ENCODE measurements around the gene AUTS2.

AUTS2 gene

DNA sequence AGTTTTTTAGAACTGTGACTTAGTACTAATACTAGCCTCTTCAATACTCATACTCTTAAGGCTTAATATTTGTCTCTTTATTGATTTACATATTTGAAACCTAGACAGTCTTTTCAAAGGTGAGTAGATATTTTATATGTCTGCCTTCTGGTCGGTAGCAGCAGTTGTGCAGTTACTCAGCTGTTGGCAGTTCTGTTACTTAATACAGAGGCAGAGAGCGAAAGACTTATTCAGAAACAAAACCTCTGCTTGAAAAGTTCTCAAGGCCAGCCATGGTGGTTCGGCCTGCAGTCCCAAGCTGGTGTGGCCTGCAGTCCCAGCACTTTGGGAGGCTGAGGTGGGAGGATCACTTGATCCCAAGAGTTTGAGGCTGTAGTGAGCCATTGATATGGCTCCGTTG is 84.2 kb downstream of the AUTS2 start:
- H3K36me3 ChIP-seq (ENCODE audit: control insufficient read depth in 2 of 2, insufficient read depth in 2 of 2, low read length in 2 of 2) = no peaks in the 10 kb centered on the region
- H3K9me3 ChIP-seq (ENCODE audit: control insufficient read depth in 2 of 2, low read length in 2 of 2) = no peaks in the 10 kb centered on the region
- H3K27ac ChIP-seq (ENCODE audit: low read depth in 2 of 2, low read length in 2 of 2) = no peak overlapping the region
- H3K4me3 ChIP-seq (ENCODE audit: low read length in 2 of 2) = no peak overlapping the region
- no peaks in the 10 kb centered on the region for H3K4me1 ChIP-seq (ENCODE audit: control insufficient read depth in 2 of 2, insufficient read depth in 2 of 2, low read length in 2 of 2)
- H3K27me3 ChIP-seq (ENCODE audit: control insufficient read depth in 2 of 2, insufficient read depth in 2 of 2, low read length in 2 of 2) = no peaks in the 10 kb centered on the region
- H3K9ac ChIP-seq (ENCODE audit: low read depth in 1 of 2, low read length in 2 of 2) = no peak overlapping the region

DNA sequence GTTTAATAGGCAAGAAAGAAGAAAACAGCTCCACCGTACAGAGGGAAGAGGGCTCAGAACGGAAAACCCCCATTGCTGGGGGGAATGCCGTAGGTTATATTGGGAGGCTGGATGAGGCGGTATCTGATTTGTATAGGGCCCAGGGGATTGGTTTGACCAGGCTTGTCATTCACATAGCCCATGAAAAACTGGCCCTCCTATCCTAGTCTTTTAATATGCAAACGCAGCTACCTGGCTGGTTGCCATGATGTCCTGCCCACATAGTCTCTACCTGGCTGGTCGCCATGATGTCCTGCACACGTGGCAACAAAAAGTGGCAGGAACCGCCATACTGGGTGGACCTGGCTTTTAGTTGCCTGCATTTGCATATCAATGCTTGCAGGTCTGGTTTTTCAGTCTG is 84.7 kb downstream of the AUTS2 start:
- H3K9me3 ChIP-seq (ENCODE audit: control insufficient read depth in 2 of 2, low read length in 2 of 2) = no peaks in the 10 kb centered on the region
- no peaks in the 10 kb centered on the region for H3K36me3 ChIP-seq (ENCODE audit: control insufficient read depth in 2 of 2, insufficient read depth in 2 of 2, low read length in 2 of 2)
- H3K27ac ChIP-seq (ENCODE audit: low read depth in 2 of 2, low read length in 2 of 2) = no peak overlapping the region
- no peak overlapping the region for H3K9ac ChIP-seq (ENCODE audit: low read depth in 1 of 2, low read length in 2 of 2)
- H3K27me3 ChIP-seq (ENCODE audit: control insufficient read depth in 2 of 2, insufficient read depth in 2 of 2, low read length in 2 of 2) = no peaks in the 10 kb centered on the region
- no peaks in the 10 kb centered on the region for H3K4me1 ChIP-seq (ENCODE audit: control insufficient read depth in 2 of 2, insufficient read depth in 2 of 2, low read length in 2 of 2)
- no peak overlapping the region for H3K4me3 ChIP-seq (ENCODE audit: low read length in 2 of 2)

DNA sequence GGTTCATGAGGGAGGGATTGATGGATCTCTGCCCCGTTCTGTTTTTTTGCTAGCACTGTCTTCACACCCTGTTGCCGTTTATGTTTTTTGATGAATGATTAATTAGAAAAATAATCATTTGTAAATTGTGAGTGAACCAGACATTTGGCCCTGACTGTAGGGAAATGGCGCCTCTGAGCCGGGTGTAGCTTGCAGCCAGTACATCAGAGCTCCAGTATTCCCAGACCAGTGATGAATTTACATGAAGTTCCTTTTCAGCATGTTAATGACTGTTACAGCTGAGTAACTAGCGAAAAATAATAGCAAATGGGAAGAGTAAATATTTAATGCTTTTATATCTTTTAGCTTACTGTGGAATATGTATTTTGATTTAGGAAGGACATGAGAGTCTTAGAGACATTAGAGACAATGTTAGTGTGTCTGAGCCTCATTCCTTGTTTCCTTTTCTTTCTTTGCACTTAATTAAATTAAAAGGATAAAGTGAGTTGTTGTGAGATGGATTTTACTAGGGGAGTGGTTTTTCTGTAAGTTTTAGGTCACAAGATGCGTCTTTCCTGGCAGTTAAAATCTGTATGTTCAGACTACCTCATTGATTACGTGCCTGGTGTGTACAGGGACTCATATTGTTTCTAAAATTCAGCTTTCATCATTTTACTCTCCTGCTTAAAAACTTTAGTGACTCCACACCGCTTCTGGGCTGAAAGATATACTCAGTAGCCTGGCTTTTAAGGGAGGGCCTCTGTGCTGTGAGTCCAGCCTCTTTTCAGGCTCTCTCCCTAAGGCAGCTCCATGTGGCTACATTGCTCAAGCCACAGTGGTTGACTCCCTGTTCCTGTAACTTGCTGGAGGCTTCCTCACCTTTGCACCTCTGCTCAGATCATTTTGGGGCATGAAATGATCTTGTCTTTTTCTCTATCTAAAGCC is 86.4 kb downstream of the AUTS2 start:
- H3K27me3 ChIP-seq (ENCODE audit: control insufficient read depth in 2 of 2, insufficient read depth in 2 of 2, low read length in 2 of 2) = no peaks in the 10 kb centered on the region
- no peak overlapping the region for H3K27ac ChIP-seq (ENCODE audit: low read depth in 2 of 2, low read length in 2 of 2)
- no peaks in the 10 kb centered on the region for H3K9me3 ChIP-seq (ENCODE audit: control insufficient read depth in 2 of 2, low read length in 2 of 2)
- H3K4me1 ChIP-seq (ENCODE audit: control insufficient read depth in 2 of 2, insufficient read depth in 2 of 2, low read length in 2 of 2) = no peaks in the 10 kb centered on the region
- no peak overlapping the region for H3K9ac ChIP-seq (ENCODE audit: low read depth in 1 of 2, low read length in 2 of 2)
- no peaks in the 10 kb centered on the region for H3K36me3 ChIP-seq (ENCODE audit: control insufficient read depth in 2 of 2, insufficient read depth in 2 of 2, low read length in 2 of 2)
- no peak overlapping the region for H3K4me3 ChIP-seq (ENCODE audit: low read length in 2 of 2)

GRCh38 chr7:69685293-69685631 is 87.0 kb downstream of the AUTS2 start:
- H3K36me3 ChIP-seq (ENCODE audit: control insufficient read depth in 2 of 2, insufficient read depth in 2 of 2, low read length in 2 of 2) = no peaks in the 10 kb centered on the region
- no peak overlapping the region for H3K27ac ChIP-seq (ENCODE audit: low read depth in 2 of 2, low read length in 2 of 2)
- no peaks in the 10 kb centered on the region for H3K27me3 ChIP-seq (ENCODE audit: control insufficient read depth in 2 of 2, insufficient read depth in 2 of 2, low read length in 2 of 2)
- H3K9ac ChIP-seq (ENCODE audit: low read depth in 1 of 2, low read length in 2 of 2) = no peak overlapping the region
- H3K4me3 ChIP-seq (ENCODE audit: low read length in 2 of 2) = no peak overlapping the region
- H3K4me1 ChIP-seq (ENCODE audit: control insufficient read depth in 2 of 2, insufficient read depth in 2 of 2, low read length in 2 of 2) = no peaks in the 10 kb centered on the region
- no peaks in the 10 kb centered on the region for H3K9me3 ChIP-seq (ENCODE audit: control insufficient read depth in 2 of 2, low read length in 2 of 2)

DNA sequence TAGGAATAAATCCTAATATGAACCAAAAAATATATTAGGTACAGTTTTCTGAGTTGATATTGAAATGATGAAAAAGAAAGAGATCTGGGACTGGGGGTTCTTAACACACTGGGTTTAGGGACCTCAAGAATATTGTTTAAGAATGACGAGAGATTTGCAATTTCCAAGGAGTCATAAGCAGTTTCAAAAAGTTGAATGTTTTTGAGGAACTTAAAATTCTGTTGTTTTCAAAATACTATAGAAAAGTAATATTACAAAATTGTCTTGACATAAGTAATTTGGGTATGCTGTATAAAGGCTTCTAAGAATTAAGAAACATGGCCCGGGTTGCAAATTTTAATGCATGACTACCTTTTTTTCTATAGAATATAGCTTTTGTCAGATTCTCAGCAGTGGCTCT is 88.1 kb downstream of the AUTS2 start:
- Histone ChIP-seq H3K4me1 (ENCODE audit: control insufficient read depth in 2 of 2, insufficient read depth in 2 of 2, low read length in 2 of 2) (no peaks in the 10 kb centered on the region), H3K9me3 (ENCODE audit: control insufficient read depth in 2 of 2, low read length in 2 of 2) (no peaks in the 10 kb centered on the region), H3K36me3 (ENCODE audit: control insufficient read depth in 2 of 2, insufficient read depth in 2 of 2, low read length in 2 of 2) (no peaks in the 10 kb centered on the region), H3K27me3 (ENCODE audit: control insufficient read depth in 2 of 2, insufficient read depth in 2 of 2, low read length in 2 of 2) (no peaks in the 10 kb centered on the region), H3K9ac (ENCODE audit: low read depth in 1 of 2, low read length in 2 of 2) (no peak overlapping the region), H3K4me3 (ENCODE audit: low read length in 2 of 2) (no peak overlapping the region), H3K27ac (ENCODE audit: low read depth in 2 of 2, low read length in 2 of 2) (no peak overlapping the region)

GRCh38 chr7:69687739-69688433 is 89.6 kb downstream of the AUTS2 start:
- Histone ChIP-seq H3K4me1 (ENCODE audit: control insufficient read depth in 2 of 2, insufficient read depth in 2 of 2, low read length in 2 of 2) (no peaks in the 10 kb centered on the region), H3K9ac (ENCODE audit: low read depth in 1 of 2, low read length in 2 of 2) (no peak overlapping the region), H3K27ac (ENCODE audit: low read depth in 2 of 2, low read length in 2 of 2) (no peak overlapping the region), H3K4me3 (ENCODE audit: low read length in 2 of 2) (no peak overlapping the region), H3K36me3 (ENCODE audit: control insufficient read depth in 2 of 2, insufficient read depth in 2 of 2, low read length in 2 of 2) (no peaks in the 10 kb centered on the region), H3K27me3 (ENCODE audit: control insufficient read depth in 2 of 2, insufficient read depth in 2 of 2, low read length in 2 of 2) (no peaks in the 10 kb centered on the region), H3K9me3 (ENCODE audit: control insufficient read depth in 2 of 2, low read length in 2 of 2) (no peaks in the 10 kb centered on the region)

DNA sequence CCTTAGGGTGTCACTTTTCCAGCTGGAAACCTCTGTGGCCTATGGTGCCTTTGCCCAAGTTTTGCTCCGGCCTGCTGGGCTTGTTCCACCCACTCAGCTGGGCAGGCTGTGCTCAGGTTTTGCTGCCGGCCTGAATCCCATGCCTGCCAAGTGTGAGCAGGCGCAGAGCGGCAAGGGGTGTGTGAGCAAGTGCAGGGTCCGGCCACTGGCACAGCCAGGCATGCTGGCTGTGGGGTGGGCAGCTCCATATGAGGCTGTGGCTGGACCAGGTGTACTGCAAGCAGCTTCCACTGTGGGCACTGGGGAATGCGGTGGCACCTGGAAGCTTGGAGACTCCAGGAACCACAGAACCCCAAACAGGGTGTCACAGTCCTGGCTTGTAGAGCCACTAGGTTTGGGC is 92.1 kb downstream of the AUTS2 start:
- no peaks in the 10 kb centered on the region for H3K9me3 ChIP-seq (ENCODE audit: control insufficient read depth in 2 of 2, low read length in 2 of 2)
- H3K36me3 ChIP-seq (ENCODE audit: control insufficient read depth in 2 of 2, insufficient read depth in 2 of 2, low read length in 2 of 2) = no peaks in the 10 kb centered on the region
- H3K9ac ChIP-seq (ENCODE audit: low read depth in 1 of 2, low read length in 2 of 2) = no peak overlapping the region
- no peak overlapping the region for H3K27ac ChIP-seq (ENCODE audit: low read depth in 2 of 2, low read length in 2 of 2)
- H3K4me3 ChIP-seq (ENCODE audit: low read length in 2 of 2) = no peak overlapping the region
- H3K27me3 ChIP-seq (ENCODE audit: control insufficient read depth in 2 of 2, insufficient read depth in 2 of 2, low read length in 2 of 2) = no peaks in the 10 kb centered on the region
- no peaks in the 10 kb centered on the region for H3K4me1 ChIP-seq (ENCODE audit: control insufficient read depth in 2 of 2, insufficient read depth in 2 of 2, low read length in 2 of 2)

- Histone ChIP-seq H3K27me3 (ENCODE audit: control insufficient read depth in 2 of 2, insufficient read depth in 2 of 2, low read length in 2 of 2) (no peaks in the 10 kb centered on the region), H3K9me3 (ENCODE audit: control insufficient read depth in 2 of 2, low read length in 2 of 2) (no peaks in the 10 kb centered on the region), H3K4me3 (ENCODE audit: low read length in 2 of 2) (no peak overlapping the region), H3K4me1 (ENCODE audit: control insufficient read depth in 2 of 2, insufficient read depth in 2 of 2, low read length in 2 of 2) (no peaks in the 10 kb centered on the region), H3K9ac (ENCODE audit: low read depth in 1 of 2, low read length in 2 of 2) (no peak overlapping the region), H3K36me3 (ENCODE audit: control insufficient read depth in 2 of 2, insufficient read depth in 2 of 2, low read length in 2 of 2) (no peaks in the 10 kb centered on the region), H3K27ac (ENCODE audit: low read depth in 2 of 2, low read length in 2 of 2) (no peak overlapping the region)
Measured at GRCh38 chr7:69691327-69691726, 93.1 kb downstream of the AUTS2 start.

DNA sequence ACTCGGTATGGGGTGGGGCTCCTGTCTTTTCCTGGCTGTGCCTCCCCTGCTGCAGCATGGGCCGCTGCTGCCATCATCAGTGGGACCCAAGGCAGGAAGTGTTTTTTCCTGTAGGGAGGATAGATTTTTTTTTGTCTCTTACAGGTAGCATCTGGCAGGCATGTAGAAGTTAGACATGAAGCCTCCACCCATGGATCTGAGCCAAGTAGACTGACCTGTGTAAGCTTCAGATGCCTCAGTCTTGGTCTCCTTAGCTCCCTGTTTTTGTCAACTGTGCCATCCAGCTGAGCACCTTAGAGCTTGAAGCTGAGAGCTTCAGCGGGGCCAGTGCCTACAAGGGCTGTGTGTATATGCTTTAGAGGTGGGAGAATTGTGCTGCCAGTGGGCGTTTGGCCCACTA is 93.5 kb downstream of the AUTS2 start:
- Histone ChIP-seq H3K4me1 (ENCODE audit: control insufficient read depth in 2 of 2, insufficient read depth in 2 of 2, low read length in 2 of 2) (no peaks in the 10 kb centered on the region), H3K4me3 (ENCODE audit: low read length in 2 of 2) (no peak overlapping the region)

GRCh38 chr7:69692611-69693010 is 94.3 kb downstream of the AUTS2 start:
- no peaks in the 10 kb centered on the region for H3K27me3 ChIP-seq (ENCODE audit: control insufficient read depth in 2 of 2, insufficient read depth in 2 of 2, low read length in 2 of 2)
- no peaks in the 10 kb centered on the region for H3K9me3 ChIP-seq (ENCODE audit: control insufficient read depth in 2 of 2, low read length in 2 of 2)
- no peaks in the 10 kb centered on the region for H3K36me3 ChIP-seq (ENCODE audit: control insufficient read depth in 2 of 2, insufficient read depth in 2 of 2, low read length in 2 of 2)
- no peak overlapping the region for H3K4me3 ChIP-seq (ENCODE audit: low read length in 2 of 2)
- H3K9ac ChIP-seq (ENCODE audit: low read depth in 1 of 2, low read length in 2 of 2) = no peak overlapping the region
- no peak overlapping the region for H3K27ac ChIP-seq (ENCODE audit: low read depth in 2 of 2, low read length in 2 of 2)
- no peaks in the 10 kb centered on the region for H3K4me1 ChIP-seq (ENCODE audit: control insufficient read depth in 2 of 2, insufficient read depth in 2 of 2, low read length in 2 of 2)

More for the DNA sequence above, 93.5 kb downstream of the AUTS2 start:
- H3K9ac ChIP-seq (ENCODE audit: low read depth in 1 of 2, low read length in 2 of 2) = no peak overlapping the region
- no peaks in the 10 kb centered on the region for H3K9me3 ChIP-seq (ENCODE audit: control insufficient read depth in 2 of 2, low read length in 2 of 2)
- no peak overlapping the region for H3K27ac ChIP-seq (ENCODE audit: low read depth in 2 of 2, low read length in 2 of 2)
- no peaks in the 10 kb centered on the region for H3K27me3 ChIP-seq (ENCODE audit: control insufficient read depth in 2 of 2, insufficient read depth in 2 of 2, low read length in 2 of 2)
- H3K36me3 ChIP-seq (ENCODE audit: control insufficient read depth in 2 of 2, insufficient read depth in 2 of 2, low read length in 2 of 2) = no peaks in the 10 kb centered on the region

Data from mucosa of rectum (tissue), 2 donors.